Fibroblast of pulmonary artery (primary cell): ENCODE data around the gene AGXT.
A peak's percentile ranks its signal among the peaks of the same experiment; 100 is the strongest.

Experiments used
- DNase-seq: peaks from one replicate; pipeline ENCODE4 v3.0.0-alpha.2; 2010; ENCODE audit warnings: low read depth
- H3K4me3 ChIP-seq: replicated peaks from 2 replicates; pipeline ENCODE4 v1.5.1; 2011; ENCODE audit warnings: low read depth, mild to moderate bottlenecking, control low read depth, low read length, moderate library complexity
- CTCF ChIP-seq: IDR thresholded peaks from 2 replicates; pipeline ENCODE4 v1.5.1; 2011; ENCODE audit warnings: mild to moderate bottlenecking, control low read depth, low read length, inconsistent platforms; ENCODE audit errors: missing control alignments

The AGXT gene

GRCh38 chr2:240919786-240920782 lies 51.5 kb downstream of the AGXT start:
- no peak for TF ChIP-seq CTCF
- no peak overlapping the region for H3K4me3 ChIP-seq
- no peak for DNase-seq

- H3K4me3 ChIP-seq, result no peak overlapping the region
- DNase-seq, result no peak
- no peak for TF ChIP-seq CTCF
Observed at GRCh38 chr2:240920783-240921231, 52.2 kb downstream of the AGXT start.

GRCh38 chr2:240921311-240921994 lies 52.8 kb downstream of the AGXT start:
- no peak overlapping the region for H3K4me3 ChIP-seq
- DNase-seq, result peak; percentile 91
- TF ChIP-seq CTCF, result no peak

- TF ChIP-seq CTCF, result no peak
- DNase-seq, result no peak
- no peak overlapping the region for H3K4me3 ChIP-seq
Observed at GRCh38 chr2:240921995-240922244, 53.3 kb downstream of the AGXT start.

- TF ChIP-seq CTCF, result no peak
- DNase-seq, result no peak
- H3K4me3 ChIP-seq, result no peak overlapping the region
Observed at GRCh38 chr2:240922245-240922981, 53.8 kb downstream of the AGXT start.

- TF ChIP-seq CTCF, result no peak
- no peak for DNase-seq
- no peak overlapping the region for H3K4me3 ChIP-seq
Observed at GRCh38 chr2:240922982-240923537, 54.4 kb downstream of the AGXT start.
